SK-N-SH (cell line): ENCODE data around the gene RGL1.

Source experiments
- CHD2 ChIP-seq: fragments of 150-350 bp; IDR thresholded peaks from 2 replicates; pipeline ENCODE4 v1.6.1; 2018; ENCODE audit warnings: low read length; ENCODE audit not compliant: partially characterized antibody
- CTCF ChIP-seq: fragments of 200-600 bp; sonication (generic); IDR thresholded peaks from 2 replicates; pipeline ENCODE4 v1.6.1; 2017; ENCODE audit warnings: antibody characterized with exemption, mild to moderate bottlenecking, moderate library complexity
- ELF1 ChIP-seq: IDR thresholded peaks from 2 replicates; pipeline ENCODE4 v1.4.0; 2012
- EP300 ChIP-seq, 2 experiments: IDR thresholded peaks; 2 replicates each; pipeline versions ENCODE4 v1.4.0 to v1.6.1; 2012; ENCODE audit warnings: borderline replicate concordance in 1 of 2, low read depth in 1 of 2, low read length in 1 of 2
- EZH2phosphoT487 ChIP-seq: fragments of 200-600 bp; sonication (generic); IDR thresholded peaks from 2 replicates; pipeline ENCODE4 v1.6.1; 2017; ENCODE audit warnings: low read depth, mixed run types, mild to moderate bottlenecking, antibody characterized with exemption, moderate library complexity, borderline replicate concordance
- GABPA ChIP-seq: IDR thresholded peaks from 2 replicates; pipeline ENCODE4 v1.4.0; 2012; ENCODE audit warnings: low read depth, mild to moderate bottlenecking
- MAX ChIP-seq: IDR thresholded peaks from 2 replicates; pipeline ENCODE4 v1.4.0; 2012; ENCODE audit warnings: low read depth
- MEF2A ChIP-seq: IDR thresholded peaks from 2 replicates; pipeline ENCODE4 v1.4.0; 2012; ENCODE audit warnings: low read depth, borderline replicate concordance
- POLR2AphosphoS5 ChIP-seq: IDR thresholded peaks from 2 replicates; pipeline ENCODE4 v1.6.1; 2012; ENCODE audit warnings: low read depth, low read length
- RFX5 ChIP-seq: IDR thresholded peaks from 2 replicates; pipeline ENCODE4 v1.6.1; 2012; ENCODE audit warnings: mild to moderate bottlenecking, improper control_type of control experiment, low read length
- SMC3 ChIP-seq: IDR thresholded peaks from 2 replicates; pipeline ENCODE4 v1.6.1; 2012; ENCODE audit warnings: low read depth, low read length, improper control_type of control experiment
- TCF12 ChIP-seq: IDR thresholded peaks from 2 replicates; pipeline ENCODE4 v1.4.0; 2012
- TF ChIP-seq, protein P1 (sequence below): IDR thresholded peaks from 2 replicates; pipeline ENCODE4 v1.4.0; 2012; ENCODE audit warnings: low read depth, borderline replicate concordance
- TF ChIP-seq, protein P2 (sequence below): IDR thresholded peaks from 2 replicates; pipeline ENCODE4 v1.6.1; 2012; ENCODE audit warnings: mild to moderate bottlenecking, low read depth, low read length, moderate library complexity

DNA sequence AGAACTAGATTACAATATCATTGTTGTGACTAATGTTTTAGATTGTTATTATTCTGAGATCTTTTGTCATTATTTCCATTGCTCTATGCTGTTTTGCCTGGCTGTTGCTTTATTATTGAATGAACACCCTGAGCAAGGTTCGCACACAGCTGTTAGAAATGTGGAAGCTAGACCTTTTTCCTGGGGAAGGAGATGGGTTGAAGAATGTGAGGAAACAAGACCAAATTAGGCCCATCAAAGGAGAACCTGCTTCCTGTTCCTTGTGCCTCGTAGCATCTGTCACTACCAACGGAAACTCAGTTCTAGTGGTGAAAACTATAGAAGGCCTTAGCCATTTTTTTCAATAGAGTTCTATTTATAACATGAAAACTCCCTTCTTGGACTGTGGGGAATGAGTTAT, 68.7 kb downstream of the RGL1 start:
- TF ChIP-seq, protein P1, sequence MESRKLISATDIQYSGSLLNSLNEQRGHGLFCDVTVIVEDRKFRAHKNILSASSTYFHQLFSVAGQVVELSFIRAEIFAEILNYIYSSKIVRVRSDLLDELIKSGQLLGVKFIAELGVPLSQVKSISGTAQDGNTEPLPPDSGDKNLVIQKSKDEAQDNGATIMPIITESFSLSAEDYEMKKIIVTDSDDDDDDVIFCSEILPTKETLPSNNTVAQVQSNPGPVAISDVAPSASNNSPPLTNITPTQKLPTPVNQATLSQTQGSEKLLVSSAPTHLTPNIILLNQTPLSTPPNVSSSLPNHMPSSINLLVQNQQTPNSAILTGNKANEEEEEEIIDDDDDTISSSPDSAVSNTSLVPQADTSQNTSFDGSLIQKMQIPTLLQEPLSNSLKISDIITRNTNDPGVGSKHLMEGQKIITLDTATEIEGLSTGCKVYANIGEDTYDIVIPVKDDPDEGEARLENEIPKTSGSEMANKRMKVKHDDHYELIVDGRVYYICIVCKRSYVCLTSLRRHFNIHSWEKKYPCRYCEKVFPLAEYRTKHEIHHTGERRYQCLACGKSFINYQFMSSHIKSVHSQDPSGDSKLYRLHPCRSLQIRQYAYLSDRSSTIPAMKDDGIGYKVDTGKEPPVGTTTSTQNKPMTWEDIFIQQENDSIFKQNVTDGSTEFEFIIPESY = no peak
- no peak for TF ChIP-seq EP300 (IDR thresholded peaks at IDR 0.05; ENCODE audit: borderline replicate concordance in 1 of 2, low read depth in 1 of 2, low read length in 1 of 2)
- TF ChIP-seq CTCF = no peak
- TF ChIP-seq, protein P2, sequence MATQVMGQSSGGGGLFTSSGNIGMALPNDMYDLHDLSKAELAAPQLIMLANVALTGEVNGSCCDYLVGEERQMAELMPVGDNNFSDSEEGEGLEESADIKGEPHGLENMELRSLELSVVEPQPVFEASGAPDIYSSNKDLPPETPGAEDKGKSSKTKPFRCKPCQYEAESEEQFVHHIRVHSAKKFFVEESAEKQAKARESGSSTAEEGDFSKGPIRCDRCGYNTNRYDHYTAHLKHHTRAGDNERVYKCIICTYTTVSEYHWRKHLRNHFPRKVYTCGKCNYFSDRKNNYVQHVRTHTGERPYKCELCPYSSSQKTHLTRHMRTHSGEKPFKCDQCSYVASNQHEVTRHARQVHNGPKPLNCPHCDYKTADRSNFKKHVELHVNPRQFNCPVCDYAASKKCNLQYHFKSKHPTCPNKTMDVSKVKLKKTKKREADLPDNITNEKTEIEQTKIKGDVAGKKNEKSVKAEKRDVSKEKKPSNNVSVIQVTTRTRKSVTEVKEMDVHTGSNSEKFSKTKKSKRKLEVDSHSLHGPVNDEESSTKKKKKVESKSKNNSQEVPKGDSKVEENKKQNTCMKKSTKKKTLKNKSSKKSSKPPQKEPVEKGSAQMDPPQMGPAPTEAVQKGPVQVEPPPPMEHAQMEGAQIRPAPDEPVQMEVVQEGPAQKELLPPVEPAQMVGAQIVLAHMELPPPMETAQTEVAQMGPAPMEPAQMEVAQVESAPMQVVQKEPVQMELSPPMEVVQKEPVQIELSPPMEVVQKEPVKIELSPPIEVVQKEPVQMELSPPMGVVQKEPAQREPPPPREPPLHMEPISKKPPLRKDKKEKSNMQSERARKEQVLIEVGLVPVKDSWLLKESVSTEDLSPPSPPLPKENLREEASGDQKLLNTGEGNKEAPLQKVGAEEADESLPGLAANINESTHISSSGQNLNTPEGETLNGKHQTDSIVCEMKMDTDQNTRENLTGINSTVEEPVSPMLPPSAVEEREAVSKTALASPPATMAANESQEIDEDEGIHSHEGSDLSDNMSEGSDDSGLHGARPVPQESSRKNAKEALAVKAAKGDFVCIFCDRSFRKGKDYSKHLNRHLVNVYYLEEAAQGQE = no peak
- TF ChIP-seq MAX = no peak
- TF ChIP-seq MEF2A = no peak
- no peak for TF ChIP-seq SMC3
- TF ChIP-seq RFX5 = no peak
- no peak for TF ChIP-seq POLR2AphosphoS5
- TF ChIP-seq CHD2 = no peak
- no peak for TF ChIP-seq ELF1
- TF ChIP-seq TCF12 = no peak
- TF ChIP-seq EZH2phosphoT487 = no peak
- no peak for TF ChIP-seq GABPA
